Epithelial cell of esophagus (primary cell): Measurements from ENCODE around the gene DPYSL5.

Experiments used
- DNase-seq: peaks from one replicate; pipeline ENCODE4 v3.0.0; 2010; ENCODE audit warnings: low read depth
- H3K4me3 ChIP-seq: 2 replicates; pipeline ENCODE4 v1.5.1; 2011; ENCODE audit warnings: mild to moderate bottlenecking, low read length, control low read depth
- TF ChIP-seq, protein P1 (sequence below): IDR thresholded peaks from 2 replicates; pipeline ENCODE4 v1.5.1; 2011; ENCODE audit warnings: low read depth, mild to moderate bottlenecking, low read length, control low read depth, inconsistent platforms; ENCODE audit not compliant: insufficient read depth; ENCODE audit errors: missing control alignments

DPYSL5 gene

GRCh38 chr2:26892133-26892532 lies 44.2 kb downstream of the DPYSL5 start:
- TF ChIP-seq, protein P1, sequence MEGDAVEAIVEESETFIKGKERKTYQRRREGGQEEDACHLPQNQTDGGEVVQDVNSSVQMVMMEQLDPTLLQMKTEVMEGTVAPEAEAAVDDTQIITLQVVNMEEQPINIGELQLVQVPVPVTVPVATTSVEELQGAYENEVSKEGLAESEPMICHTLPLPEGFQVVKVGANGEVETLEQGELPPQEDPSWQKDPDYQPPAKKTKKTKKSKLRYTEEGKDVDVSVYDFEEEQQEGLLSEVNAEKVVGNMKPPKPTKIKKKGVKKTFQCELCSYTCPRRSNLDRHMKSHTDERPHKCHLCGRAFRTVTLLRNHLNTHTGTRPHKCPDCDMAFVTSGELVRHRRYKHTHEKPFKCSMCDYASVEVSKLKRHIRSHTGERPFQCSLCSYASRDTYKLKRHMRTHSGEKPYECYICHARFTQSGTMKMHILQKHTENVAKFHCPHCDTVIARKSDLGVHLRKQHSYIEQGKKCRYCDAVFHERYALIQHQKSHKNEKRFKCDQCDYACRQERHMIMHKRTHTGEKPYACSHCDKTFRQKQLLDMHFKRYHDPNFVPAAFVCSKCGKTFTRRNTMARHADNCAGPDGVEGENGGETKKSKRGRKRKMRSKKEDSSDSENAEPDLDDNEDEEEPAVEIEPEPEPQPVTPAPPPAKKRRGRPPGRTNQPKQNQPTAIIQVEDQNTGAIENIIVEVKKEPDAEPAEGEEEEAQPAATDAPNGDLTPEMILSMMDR: no peak
- no peak overlapping the region for H3K4me3 ChIP-seq

GRCh38 chr2:26892922-26893524 lies 45.1 kb downstream of the DPYSL5 start:
- no peak overlapping the region for H3K4me3 ChIP-seq
- DNase-seq: no peak
- TF ChIP-seq, protein P1: no peak

More at GRCh38 chr2:26892133-26892532, 44.2 kb downstream of the DPYSL5 start:
- no peak for DNase-seq

- TF ChIP-seq, protein P1: no peak
- no peak overlapping the region for H3K4me3 ChIP-seq
- no peak for DNase-seq
Observed at GRCh38 chr2:26894136-26894535, 46.2 kb downstream of the DPYSL5 start.

GRCh38 chr2:26897807-26898479 lies 50.0 kb downstream of the DPYSL5 start:
- no peak for DNase-seq
- H3K4me3 ChIP-seq: no peak overlapping the region
- TF ChIP-seq, protein P1: no peak

DNA sequence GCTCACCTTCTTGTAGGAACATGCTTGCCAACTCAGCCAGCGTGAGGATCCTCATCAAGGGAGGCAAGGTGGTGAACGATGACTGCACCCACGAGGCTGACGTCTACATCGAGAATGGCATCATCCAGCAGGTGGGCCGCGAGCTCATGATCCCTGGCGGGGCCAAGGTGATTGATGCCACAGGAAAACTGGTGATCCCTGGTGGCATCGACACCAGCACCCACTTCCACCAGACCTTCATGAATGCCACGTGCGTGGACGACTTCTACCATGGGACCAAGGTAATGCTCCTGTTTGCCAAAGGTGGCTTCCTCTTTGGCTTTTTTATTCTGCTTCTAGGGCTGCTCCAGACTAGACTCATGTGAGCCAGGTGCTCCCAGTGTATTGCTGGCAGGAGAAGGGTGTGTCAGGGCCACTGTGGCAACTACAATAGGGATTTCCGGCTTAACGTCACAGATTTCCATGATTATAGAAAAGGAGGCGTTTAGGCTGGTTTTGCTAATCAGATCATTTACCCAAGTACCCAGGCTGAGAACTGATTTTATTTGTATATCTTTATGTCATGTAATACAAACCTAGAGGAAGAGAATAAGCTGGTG lies 50.6 kb downstream of the DPYSL5 start:
- no peak overlapping the region for H3K4me3 ChIP-seq
- no peak for DNase-seq
- TF ChIP-seq, protein P1: no peak

DNA sequence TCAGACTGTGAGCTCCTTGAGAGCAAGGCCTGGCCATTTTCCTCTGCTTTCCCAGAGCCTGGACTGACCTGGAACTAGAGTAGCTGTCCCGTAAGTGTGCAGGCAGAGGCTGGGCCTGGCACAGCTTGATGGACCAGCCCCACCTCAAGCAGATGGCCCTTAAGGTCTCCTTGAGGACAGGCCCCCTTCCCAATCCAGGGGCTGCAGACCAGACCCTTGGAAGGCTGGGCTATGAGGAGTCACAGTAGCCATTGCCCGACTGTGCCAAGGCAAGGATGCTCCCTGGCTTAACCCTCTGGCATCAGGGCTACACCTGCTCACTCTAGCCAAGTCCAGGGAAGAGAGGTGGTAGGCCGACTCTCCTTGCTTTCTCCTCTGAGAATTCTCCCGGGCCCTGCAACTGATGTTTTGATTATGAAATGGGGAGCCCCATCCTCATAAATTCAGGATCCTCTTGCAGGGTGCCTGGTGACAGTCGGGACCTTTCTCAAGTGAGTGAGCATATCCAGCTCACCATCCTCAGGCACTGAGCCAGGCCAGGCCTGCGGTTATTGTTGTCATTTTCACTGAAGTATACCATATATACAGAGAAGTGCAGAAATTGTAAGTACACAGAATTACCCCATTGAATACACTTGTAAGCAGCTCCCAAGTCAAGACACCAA lies 51.7 kb downstream of the DPYSL5 start:
- TF ChIP-seq, protein P1: no peak
- DNase-seq: no peak
- H3K4me3 ChIP-seq: no peak overlapping the region
